ENCODE results near the gene SMIM13. TPM values are rescaled to one million over a fixed set of nuclear protein-coding genes. Genes with fewer than 3 reads are reported as not detected.

SMIM13 gene
- total RNA-seq, 2 donors from 2014 or later, result 7.5 to 8.4 TPM

- TF ChIP-seq CTCF (IDR thresholded peaks at IDR 0.05), result no peak
- H3K27me3 ChIP-seq (replicated peaks; ENCODE audit: insufficient read depth), result no peaks in the 10 kb centered on the region
- DNase-seq (ENCODE audit: low spot score) (no peak), ATAC-seq (ENCODE audit: insufficient number of reproducible peaks, low FRiP score, low read depth) (no peak)
- H3K9me3 ChIP-seq, result no peaks in the 10 kb centered on the region
- no peaks in the 10 kb centered on the region for H3K36me3 ChIP-seq
- H3K27ac ChIP-seq, result peak overlapping the region; percentile 93 to 94
- peaks cover 12 to 16% of the 10 kb centered on the region in 2 donors for H3K4me1 ChIP-seq (ENCODE audit: control insufficient read depth in 1 of 2, low read depth in 2 of 2)
- peak overlapping the region; percentile 80 for H3K4me3 ChIP-seq
Observed at GRCh38 chr6:11092668-11093375, 812 bp upstream of the SMIM13 start.

GRCh38 chr6:11093376-11093625 lies 333 bp upstream of the SMIM13 start:
- Histone ChIP-seq H3K36me3 (no peaks in the 10 kb centered on the region), H3K27ac (peak overlapping the region; percentile 93 to 94), H3K27me3 (replicated peaks; ENCODE audit: insufficient read depth) (no peaks in the 10 kb centered on the region), H3K9me3 (no peaks in the 10 kb centered on the region), H3K4me1 (ENCODE audit: control insufficient read depth in 1 of 2, low read depth in 2 of 2) (peaks cover 12 to 16% of the 10 kb centered on the region in 2 donors), H3K4me3 (peak overlapping the region; percentile 80)
- TF ChIP-seq CTCF (IDR thresholded peaks at IDR 0.05), result no peak
- DNase-seq (ENCODE audit: low spot score) (no peak), ATAC-seq (ENCODE audit: insufficient number of reproducible peaks, low FRiP score, low read depth) (peak; percentile 7)

- no peak for DNase-seq (ENCODE audit: low spot score)
- ATAC-seq (ENCODE audit: insufficient number of reproducible peaks, low FRiP score, low read depth), result peak; percentile 10
Observed at GRCh38 chr6:11094411-11094851, 797 bp downstream of the SMIM13 start.

GRCh38 chr6:11094941-11095340 lies 1.3 kb downstream of the SMIM13 start:
- Histone ChIP-seq H3K27me3 (replicated peaks; ENCODE audit: insufficient read depth) (no peaks in the 10 kb centered on the region), H3K4me3 (peak overlapping the region; percentile 80), H3K4me1 (ENCODE audit: control insufficient read depth in 1 of 2, low read depth in 2 of 2) (peaks cover 12 to 16% of the 10 kb centered on the region in 2 donors), H3K9me3 (no peaks in the 10 kb centered on the region), H3K36me3 (no peaks in the 10 kb centered on the region), H3K27ac (peak overlapping the region; percentile 93 to 94)
- ATAC-seq (ENCODE audit: insufficient number of reproducible peaks, low FRiP score, low read depth), result no peak
- DNase-seq (ENCODE audit: low spot score), result no peak
- TF ChIP-seq CTCF (IDR thresholded peaks at IDR 0.05), result no peak

More at GRCh38 chr6:11094411-11094851, 797 bp downstream of the SMIM13 start:
- peak overlapping the region; percentile 80 for H3K4me3 ChIP-seq
- no peaks in the 10 kb centered on the region for H3K9me3 ChIP-seq
- H3K36me3 ChIP-seq, result no peaks in the 10 kb centered on the region
- peaks cover 12 to 16% of the 10 kb centered on the region in 2 donors for H3K4me1 ChIP-seq (ENCODE audit: control insufficient read depth in 1 of 2, low read depth in 2 of 2)
- H3K27me3 ChIP-seq (replicated peaks; ENCODE audit: insufficient read depth), result no peaks in the 10 kb centered on the region
- TF ChIP-seq CTCF (IDR thresholded peaks at IDR 0.05), result no peak
- H3K27ac ChIP-seq, result peak overlapping the region; percentile 93 to 94

GRCh38 chr6:11096109-11096508 lies 2.5 kb downstream of the SMIM13 start:
- DNase-seq (ENCODE audit: low spot score) (no peak), ATAC-seq (ENCODE audit: insufficient number of reproducible peaks, low FRiP score, low read depth) (no peak)
- no peak for TF ChIP-seq CTCF (IDR thresholded peaks at IDR 0.05)
- Histone ChIP-seq H3K4me3 (no peak overlapping the region), H3K4me1 (ENCODE audit: control insufficient read depth in 1 of 2, low read depth in 2 of 2) (peaks cover 12 to 16% of the 10 kb centered on the region in 2 donors), H3K9me3 (no peaks in the 10 kb centered on the region), H3K27me3 (replicated peaks; ENCODE audit: insufficient read depth) (no peaks in the 10 kb centered on the region), H3K36me3 (no peaks in the 10 kb centered on the region), H3K27ac (no peak overlapping the region)
